Measurements from ENCODE around the gene NPTX1. TPM values are rescaled to one million over a fixed set of nuclear protein-coding genes. Genes with fewer than 3 reads are reported as not detected.

NPTX1 gene
- total RNA-seq, 1 donor from 2014 or later = not detected

DNA sequence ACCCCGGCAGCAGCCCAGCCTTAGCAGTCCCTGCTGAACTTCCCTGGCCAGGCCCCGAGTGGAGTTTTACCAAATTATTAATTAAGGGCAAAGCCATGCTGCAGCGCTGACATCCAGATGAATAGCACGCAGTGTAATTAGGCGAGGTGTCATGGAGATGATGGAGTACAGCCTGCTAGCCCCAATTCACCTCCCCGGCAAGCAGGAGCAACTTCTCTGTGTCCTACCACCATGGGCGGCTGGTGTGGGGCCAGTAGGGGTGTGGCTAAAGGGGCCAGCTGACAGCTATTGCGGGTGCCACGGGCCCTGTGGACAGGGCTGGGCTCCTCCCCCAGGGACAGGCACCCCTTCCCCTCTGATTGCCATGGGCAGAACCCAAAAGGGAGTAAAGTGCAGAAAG is 36.9 kb downstream of the NPTX1 start:
- no peak for DNase-seq (ENCODE audit: low read depth)
- H3K4me3 ChIP-seq (ENCODE audit: low read depth, low read length) = no peak overlapping the region
- no peak for TF ChIP-seq CTCF (conservative IDR thresholded peaks at IDR 0.05; ENCODE audit: low read depth, low read length)

DNA sequence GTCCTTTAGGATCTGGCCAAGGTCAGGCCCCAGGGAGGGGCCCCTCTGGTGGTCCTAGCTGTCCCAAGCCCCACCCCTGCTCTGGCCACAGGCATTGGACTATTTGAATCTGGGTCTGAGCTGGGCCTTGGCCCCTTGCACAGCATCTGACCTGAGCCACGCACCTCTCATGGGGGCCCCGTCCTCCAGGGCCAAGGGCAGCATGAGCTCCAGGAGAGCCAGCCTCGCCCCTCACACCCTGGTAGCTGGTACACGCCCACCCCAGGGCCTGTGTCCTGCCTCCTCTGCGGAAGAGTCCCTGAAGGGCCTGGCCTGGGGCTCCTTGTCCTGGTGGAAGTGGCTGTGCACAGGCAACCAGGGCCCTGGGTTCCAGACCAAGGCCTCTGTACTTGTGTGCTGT is 37.6 kb downstream of the NPTX1 start:
- no peak for DNase-seq (ENCODE audit: low read depth)
- H3K4me3 ChIP-seq (ENCODE audit: low read depth, low read length) = no peak overlapping the region
- TF ChIP-seq CTCF (conservative IDR thresholded peaks at IDR 0.05; ENCODE audit: low read depth, low read length) = no peak

DNA sequence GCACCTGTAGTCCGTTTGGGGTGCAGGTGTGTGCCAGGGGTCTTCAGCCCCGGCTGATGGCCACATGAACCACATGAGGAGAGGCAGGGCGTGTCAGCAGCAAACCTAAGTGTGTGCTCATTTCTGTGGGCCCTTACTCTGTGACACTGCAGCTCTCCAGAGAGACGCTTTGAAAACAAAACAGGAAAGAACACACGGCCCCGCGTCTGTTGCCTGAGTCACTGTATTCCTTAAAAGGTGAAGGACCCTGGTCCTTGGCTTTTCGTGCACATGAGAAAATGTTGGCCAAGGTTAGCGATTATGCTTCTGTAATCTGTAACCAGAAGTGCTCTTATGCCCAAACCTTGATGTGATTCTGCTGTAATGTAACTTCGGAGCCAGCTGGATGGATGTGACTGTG is 38.9 kb downstream of the NPTX1 start:
- H3K4me3 ChIP-seq (ENCODE audit: low read depth, low read length) = no peak overlapping the region
- TF ChIP-seq CTCF (conservative IDR thresholded peaks at IDR 0.05; ENCODE audit: low read depth, low read length) = no peak

DNA sequence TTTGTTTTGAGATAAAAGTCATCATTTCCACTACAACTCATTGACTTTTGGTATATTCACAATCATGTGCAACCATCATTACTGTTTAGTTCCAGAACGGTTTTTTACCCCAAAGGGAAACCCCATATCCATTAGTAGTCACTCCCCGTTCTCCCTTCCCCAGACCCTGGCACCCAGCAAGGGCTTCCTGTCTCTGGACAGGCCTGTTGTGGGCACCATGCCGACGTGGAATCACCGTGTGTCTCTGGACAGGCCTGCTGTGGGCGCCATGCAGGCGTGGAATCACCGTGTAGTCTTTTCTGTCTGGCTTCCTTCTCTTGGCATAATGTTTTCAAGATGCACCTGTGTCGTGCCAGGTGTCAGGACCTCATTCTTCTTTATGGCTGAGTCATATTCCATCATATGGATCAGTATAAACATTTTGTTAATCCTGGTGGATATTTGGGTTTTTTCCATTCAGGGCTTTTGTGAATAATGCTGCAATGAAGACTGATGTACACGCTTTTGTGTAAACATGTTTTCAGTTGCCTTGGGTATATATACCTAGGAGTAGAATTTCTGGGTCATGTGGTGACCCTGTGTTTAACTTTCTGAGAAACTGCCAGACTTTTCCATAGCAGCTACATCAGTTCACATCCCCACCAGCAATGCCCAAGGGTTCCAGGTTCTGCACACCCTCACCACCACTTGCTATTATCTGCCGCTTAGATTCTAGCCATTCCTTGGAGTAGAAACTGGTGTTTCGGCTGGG is 42.3 kb downstream of the NPTX1 start:
- no peak for TF ChIP-seq CTCF (conservative IDR thresholded peaks at IDR 0.05; ENCODE audit: low read depth, low read length)
- no peak overlapping the region for H3K4me3 ChIP-seq (ENCODE audit: low read depth, low read length)
- DNase-seq (ENCODE audit: low read depth) = no peak

More for the DNA sequence above, 38.9 kb downstream of the NPTX1 start:
- DNase-seq (ENCODE audit: low read depth) = no peak

DNA sequence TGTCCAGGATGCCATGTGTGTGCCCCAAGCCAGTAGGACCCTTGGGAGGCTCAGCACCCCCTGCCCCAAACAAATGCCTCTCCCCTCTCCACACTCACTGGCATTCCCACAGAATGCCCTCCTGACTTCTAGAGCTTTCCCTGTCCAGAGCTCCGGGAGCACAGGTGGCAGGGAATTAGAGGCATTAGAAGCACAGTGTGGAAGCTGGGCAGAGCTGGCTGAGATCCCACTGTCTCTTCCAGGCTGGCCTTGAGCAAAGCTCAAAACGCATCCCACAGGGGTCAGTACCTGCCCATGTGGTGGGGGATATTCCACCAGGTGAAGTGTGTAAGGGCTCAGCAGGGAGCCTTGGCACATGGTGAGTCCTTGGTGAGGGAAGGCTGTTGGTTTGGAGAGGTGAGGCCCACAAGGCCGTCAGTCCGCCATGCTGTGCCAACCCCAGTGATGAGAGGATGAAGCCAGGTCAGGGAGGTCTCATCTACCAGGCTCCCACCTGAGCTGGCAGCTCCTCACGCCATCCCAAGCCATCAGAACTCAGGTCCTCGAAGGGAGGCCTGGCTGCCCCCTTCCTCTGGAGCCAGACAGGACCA is 43.4 kb downstream of the NPTX1 start:
- H3K4me3 ChIP-seq (ENCODE audit: low read depth, low read length) = no peak overlapping the region
- no peak for DNase-seq (ENCODE audit: low read depth)
- TF ChIP-seq CTCF (conservative IDR thresholded peaks at IDR 0.05; ENCODE audit: low read depth, low read length) = no peak

- no peak for TF ChIP-seq CTCF (conservative IDR thresholded peaks at IDR 0.05; ENCODE audit: low read depth, low read length)
- no peak overlapping the region for H3K4me3 ChIP-seq (ENCODE audit: low read depth, low read length)
- no peak for DNase-seq (ENCODE audit: low read depth)
Measured at GRCh38 chr17:80432350-80432955, 44.0 kb downstream of the NPTX1 start.
